ENCODE data around the gene TTC22.
A peak's percentile ranks its signal among the peaks of the same experiment; 100 is the strongest.

The TTC22 gene

GRCh38 chr1:54800899-54801759 is at the start of gene TTC22:
Gene TTC22 (minus strand): TSS chr1:54801323. CDS start chr1:54801163, 160 bp downstream.
- peak; percentile 65 to 66 for DNase-seq

GRCh38 chr1:54850737-54851136 is 49.6 kb upstream of the TTC22 start:
- DNase-seq, result no peak

- DNase-seq, result no peak
Observed at GRCh38 chr1:54850069-54850730, 49.1 kb upstream of the TTC22 start.

GRCh38 chr1:54849219-54850068 is 48.3 kb upstream of the TTC22 start:
- no peak for DNase-seq

GRCh38 chr1:54848134-54848948 is 47.2 kb upstream of the TTC22 start:
- no peak for DNase-seq

- no peak for DNase-seq
Observed at GRCh38 chr1:54846716-54847284, 45.7 kb upstream of the TTC22 start.

- no peak for DNase-seq
Observed at GRCh38 chr1:54846301-54846700, 45.2 kb upstream of the TTC22 start.

GRCh38 chr1:54845772-54846171 is 44.6 kb upstream of the TTC22 start:
- no peak for DNase-seq

GRCh38 chr1:54844564-54844963 is 43.4 kb upstream of the TTC22 start:
- no peak for DNase-seq

GRCh38 chr1:54843449-54843848 is 42.3 kb upstream of the TTC22 start:
- DNase-seq, result no peak

GRCh38 chr1:54842963-54843362 is 41.8 kb upstream of the TTC22 start:
- DNase-seq, result no peak

GRCh38 chr1:54842206-54842915 is 41.2 kb upstream of the TTC22 start:
- DNase-seq, result no peak

GRCh38 chr1:54839824-54840223 is 38.7 kb upstream of the TTC22 start:
- DNase-seq, result no peak

- no peak for DNase-seq
Observed at GRCh38 chr1:54838565-54839180, 37.5 kb upstream of the TTC22 start.

GRCh38 chr1:54837002-54837853 is 36.1 kb upstream of the TTC22 start:
- no peak for DNase-seq

GRCh38 chr1:54836594-54836993 is 35.5 kb upstream of the TTC22 start:
- no peak for DNase-seq

- DNase-seq, result no peak
Observed at GRCh38 chr1:54835970-54836369, 34.8 kb upstream of the TTC22 start.

GRCh38 chr1:54835131-54835898 is 34.2 kb upstream of the TTC22 start:
- no peak for DNase-seq

- no peak for DNase-seq
Observed at GRCh38 chr1:54834007-54834541, 33.0 kb upstream of the TTC22 start.
